HG03196 (cell line): Measurements from ENCODE around the gene CHURC1.
"Not testable (repeated sequence)": the region's sequence is repeated elsewhere in the genome, so short reads cannot be mapped to it uniquely, and the experiment has no call there.

Source experiments
- ATAC-seq: cut with Tn5 transposase; IDR thresholded peaks from one replicate; pipeline ENCODE4 v1.9.1; 2021; ENCODE audit not compliant: unreplicated experiment

The CHURC1 gene

GRCh38 chr14:64906022-64906421 is 8.2 kb upstream of the CHURC1 start:
- no peak for ATAC-seq

DNA sequence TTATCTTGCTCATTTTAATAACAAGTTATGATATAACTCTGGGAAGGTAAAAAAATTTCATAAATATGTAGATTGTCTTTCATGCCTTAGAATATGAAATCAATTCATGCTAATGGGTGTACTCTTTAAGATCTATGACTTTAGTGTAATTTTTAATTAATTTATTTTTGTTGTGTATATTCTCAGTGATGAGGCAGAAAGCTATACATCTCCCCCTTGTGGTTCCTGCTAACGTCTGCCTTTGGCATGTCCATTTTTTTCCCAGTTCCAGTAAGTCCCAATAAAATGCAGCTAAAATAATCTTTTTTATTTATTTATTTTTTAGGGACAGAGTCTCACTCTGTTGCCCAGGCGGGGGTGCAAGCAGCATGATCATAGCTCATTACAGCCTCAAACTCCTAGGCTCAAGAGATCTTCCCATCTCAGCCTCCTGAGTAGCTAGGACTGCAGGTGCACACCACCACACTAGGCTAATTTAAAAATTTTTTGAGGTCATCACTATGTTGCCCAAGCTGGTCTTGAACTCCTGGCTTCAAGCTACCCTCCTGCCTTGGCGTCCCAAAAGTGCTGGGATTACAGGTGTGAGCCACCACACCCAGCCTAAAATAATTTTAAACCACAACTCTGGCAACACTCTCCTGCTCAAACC is 3.3 kb upstream of the CHURC1 start:
- no peak for ATAC-seq

DNA sequence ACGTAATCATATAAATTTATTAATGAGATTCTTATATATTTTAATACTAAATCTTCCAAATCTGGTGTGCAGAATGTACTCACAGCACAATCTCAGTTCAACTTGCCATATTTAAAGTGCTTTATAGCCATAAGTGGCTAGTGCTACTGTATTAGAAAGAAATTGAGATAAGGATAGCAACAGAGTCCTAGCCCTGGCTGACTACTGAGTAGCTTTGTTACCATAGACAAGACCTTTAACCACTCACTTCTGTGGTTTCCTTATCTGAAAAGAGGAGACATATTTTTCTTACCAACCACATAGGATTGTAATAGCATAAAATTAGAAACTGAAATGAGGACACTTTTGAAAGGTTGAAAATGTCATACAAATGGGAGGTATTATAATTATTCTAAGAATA is 2.0 kb upstream of the CHURC1 start:
- no peak for ATAC-seq

GRCh38 chr14:64913477-64913876 is 778 bp upstream of the CHURC1 start:
- not testable (repeated sequence) for ATAC-seq

GRCh38 chr14:64915029-64915424 is 772 bp downstream of the CHURC1 start:
- ATAC-seq, result no peak

DNA sequence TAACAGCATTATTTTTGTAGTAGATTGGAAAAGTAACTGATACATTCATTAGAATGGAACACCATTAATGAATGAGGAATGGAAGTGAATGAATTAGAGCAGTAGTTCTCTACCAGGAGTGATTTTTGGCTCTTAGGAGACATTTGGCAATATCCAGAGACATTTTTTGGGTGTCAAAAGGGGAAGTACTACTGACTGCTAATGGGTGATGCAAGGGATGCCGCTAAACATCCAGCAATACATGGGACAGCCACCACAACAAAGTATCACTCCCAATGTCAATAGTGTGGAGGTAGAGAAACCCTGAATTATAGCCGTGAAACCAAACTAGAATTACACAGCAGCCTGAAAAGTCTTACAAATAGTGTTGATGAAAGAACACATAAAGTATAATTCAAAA is 1.5 kb downstream of the CHURC1 start:
- ATAC-seq, result no peak

DNA sequence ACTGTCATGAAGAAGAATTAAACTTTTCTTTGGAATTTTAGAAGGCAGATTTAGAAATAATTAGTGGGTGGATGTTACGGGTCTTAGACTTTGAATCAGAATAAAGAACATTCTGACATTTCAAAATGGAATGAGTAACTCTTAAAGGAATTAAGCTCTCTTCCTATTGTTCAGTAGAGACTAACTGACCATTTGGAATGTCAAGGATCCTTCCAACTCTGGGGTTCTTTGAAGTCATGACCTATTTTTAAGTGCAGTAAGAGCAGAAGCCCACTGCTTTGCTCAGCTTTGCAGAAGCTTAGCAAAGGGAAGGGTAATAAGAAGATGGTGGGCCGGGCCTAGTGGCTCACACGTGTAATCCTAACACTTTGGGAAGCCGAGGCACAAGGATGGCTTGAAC is 4.0 kb downstream of the CHURC1 start:
- ATAC-seq, result no peak

DNA sequence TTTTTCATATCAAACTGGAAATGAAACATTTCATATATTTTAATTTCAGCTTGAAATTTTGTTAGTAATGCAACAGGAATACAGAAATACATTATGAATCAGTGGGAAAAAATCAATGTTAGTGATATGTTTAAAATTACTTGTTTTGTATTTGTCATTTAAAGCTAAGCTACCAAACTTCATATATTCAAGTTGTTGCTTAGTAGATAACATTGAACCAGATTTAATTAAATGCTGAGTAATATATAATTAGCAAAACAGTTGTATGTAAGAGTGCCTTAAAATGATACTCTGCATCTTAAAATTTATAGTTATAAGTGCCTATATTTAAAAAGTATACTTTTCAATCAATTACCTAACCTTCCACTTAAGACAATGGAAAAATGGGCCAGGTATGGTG is 5.0 kb downstream of the CHURC1 start:
- no peak for ATAC-seq

DNA sequence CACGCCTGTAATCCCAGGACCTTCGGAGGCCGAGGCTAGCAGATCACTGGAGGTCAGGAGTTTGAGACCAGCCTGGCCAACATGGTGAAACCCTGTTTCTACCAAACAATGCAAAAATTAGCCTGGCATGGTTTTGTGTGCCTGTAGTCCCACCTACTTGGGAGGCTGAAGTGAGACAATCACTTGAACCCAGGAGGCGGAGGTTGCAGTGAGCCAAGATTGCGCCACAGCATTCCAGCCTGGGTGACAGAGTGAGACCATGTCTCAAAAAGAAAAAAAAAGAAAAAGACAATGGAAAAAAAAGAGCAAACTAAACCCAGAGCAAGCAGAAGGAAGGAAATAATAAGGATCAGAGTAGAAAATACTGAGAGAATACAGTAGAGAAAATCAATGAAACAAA is 5.4 kb downstream of the CHURC1 start:
- no peak for ATAC-seq

DNA sequence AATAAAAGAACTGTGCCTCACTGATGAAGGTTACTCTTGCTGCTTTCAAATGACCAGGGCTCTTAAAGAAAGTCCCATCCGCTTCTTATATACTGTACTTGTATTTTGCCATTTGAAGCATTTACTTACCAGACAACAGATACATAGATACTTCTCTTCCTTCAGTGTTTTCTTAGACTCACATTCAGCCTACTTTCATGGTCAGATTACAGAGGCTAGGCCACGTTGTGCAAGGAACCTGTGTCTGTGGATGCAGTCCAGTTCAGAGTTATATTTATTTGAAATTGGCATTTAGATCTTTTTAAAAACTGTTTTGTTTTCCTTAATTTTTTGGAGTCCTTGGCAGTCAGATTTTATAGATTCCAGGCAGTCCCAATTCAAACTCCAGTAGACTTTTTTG is 6.2 kb downstream of the CHURC1 start:
- no peak for ATAC-seq

DNA sequence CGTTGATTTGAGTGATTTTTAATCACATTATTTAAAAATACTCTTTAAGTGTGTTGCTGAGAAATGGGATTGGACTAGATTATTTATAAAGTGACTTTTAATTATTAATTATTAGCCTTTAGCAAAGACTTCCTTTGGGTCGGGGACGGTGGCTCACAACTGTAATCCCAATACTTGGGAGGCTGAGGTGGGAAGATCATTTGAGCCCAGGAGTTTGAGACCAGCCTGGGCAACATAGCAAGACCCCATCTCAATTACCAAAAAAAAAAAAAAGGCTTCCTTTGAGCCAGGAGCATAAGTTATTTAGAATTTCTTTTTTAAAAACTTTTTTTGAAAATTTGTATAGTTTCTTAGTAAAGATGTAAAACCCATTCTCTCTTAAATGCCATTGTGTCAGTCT is 8.8 kb downstream of the CHURC1 start:
- ATAC-seq, result no peak

- ATAC-seq, result no peak
Measured at GRCh38 chr14:64926398-64926995, 12.2 kb downstream of the CHURC1 start.

DNA sequence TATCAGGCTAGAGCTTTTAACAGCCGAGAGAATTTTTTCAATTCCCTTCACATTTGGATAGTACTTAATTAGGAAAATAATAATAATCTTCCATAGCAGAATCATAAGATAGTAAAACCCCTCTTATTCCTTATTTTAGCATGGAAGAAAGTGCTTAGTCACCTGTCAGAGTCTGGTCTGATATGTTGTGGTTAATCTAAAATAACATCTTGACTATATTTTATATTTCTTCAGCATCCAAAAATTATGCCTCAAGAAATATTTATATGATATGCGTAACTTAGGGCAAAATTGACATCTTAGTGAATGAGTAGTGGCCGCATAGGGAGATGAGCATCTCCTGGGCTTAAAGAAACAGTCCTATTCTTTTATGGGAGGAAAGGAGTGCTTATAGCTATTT is 12.8 kb downstream of the CHURC1 start:
- ATAC-seq, result no peak

DNA sequence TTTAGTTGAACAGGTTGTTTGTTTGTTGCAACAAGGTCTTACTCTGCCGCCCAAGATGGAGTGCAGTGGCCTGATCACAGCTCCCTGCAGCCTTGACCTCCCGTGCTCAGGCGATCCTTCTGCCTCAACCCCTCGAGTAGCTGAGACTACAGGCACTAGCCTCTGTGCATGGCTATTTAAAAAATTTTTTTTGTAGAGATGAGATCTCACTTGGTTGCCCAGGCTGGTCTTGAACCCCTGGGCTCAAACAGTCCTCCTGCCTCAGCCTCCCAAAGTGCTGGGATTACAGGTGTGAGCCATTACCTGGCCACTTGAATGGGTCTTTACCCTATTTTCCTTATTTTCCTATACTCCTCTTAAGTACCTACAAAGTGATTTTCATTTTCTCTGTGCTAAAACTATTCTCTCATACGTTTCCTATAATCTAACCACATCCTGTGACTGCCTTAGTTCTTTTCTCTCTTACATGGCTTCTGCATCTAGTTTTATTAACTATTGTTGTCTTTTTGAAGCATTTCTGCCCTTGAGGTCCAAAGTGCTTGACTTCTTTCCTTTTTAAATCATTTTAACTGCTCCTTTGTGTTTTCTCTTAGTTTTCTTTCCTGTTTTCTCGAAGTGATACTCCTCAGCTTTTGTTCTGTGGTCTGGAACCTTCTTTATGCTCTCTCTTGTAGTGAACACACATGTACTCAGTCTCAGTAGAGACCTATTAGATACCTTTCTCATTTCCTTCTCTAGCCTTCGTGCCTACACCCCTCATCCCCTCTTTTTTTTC is 14.2 kb downstream of the CHURC1 start:
- ATAC-seq, result no peak

DNA sequence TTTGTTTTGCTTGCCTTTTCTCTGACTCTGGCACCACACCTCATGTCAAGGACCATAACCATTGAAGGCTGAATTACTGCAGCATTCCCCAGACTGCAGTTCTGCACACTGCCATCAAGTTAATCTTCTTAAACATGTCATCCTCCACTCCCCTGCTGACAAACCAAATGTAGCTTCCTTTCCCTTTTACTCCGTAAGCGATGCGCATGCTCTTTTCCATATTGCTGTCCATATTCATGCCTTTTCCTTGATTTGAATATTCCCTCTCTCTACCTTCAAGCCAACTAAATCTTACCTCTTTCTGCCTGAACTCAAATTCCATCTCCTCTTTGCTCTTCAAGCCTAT is 14.7 kb downstream of the CHURC1 start:
- no peak for ATAC-seq

DNA sequence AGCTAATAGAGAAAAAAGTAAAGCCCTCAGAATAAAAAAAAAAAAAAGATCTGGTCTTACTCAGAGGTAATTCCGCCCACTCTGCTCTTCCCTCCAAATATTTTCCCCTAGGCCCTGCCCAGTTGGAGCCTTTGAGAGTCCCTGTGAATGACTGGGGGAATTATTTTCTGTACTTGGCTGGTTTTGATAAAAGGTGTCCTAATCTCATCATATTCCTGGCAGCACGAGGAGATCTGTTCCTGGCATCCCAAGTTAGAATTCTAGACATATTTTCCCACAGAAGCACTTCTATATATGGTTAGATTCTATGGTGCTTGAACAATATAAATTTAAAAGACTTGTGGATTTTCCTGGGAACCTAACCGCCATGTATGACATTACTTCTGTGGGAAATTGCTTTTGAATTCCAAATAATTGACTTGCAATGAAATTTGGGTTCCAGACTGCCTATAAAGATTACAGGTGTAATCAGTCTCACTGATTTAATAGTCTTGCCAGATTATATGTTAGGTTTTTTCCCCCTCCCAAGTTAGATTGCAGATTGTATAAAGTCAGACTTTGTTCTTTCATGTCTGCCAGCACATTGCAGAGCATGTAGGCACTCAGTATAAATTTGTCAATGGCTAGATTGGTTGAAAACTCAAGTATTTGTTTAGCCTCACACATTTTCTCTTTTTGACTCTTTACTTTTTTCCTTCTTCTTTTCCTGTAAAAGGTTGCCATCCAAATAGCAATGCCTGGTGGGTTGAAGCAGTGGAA is 16.0 kb downstream of the CHURC1 start:
- ATAC-seq, result no peak

- no peak for ATAC-seq
Measured at GRCh38 chr14:64931123-64931522, 16.9 kb downstream of the CHURC1 start.

DNA sequence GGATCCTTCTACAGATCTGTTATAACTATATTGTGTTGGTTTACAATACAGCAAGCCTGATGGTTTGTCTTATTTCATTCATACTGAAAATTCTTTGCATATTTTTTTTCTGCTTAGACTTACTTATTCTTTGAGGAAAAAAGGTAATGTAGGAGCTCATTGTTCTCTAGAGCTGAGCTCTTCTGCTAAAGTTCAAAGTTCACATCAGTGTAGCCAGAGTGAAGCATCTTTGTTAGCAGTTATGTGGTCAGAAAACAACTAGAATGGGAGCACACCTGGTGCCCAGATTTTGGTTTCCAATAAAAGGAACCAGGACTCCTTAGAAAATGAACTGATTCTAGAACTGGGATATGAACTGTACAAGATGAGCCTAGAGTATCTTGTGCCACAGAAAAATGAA is 18.0 kb downstream of the CHURC1 start:
- ATAC-seq, result no peak

DNA sequence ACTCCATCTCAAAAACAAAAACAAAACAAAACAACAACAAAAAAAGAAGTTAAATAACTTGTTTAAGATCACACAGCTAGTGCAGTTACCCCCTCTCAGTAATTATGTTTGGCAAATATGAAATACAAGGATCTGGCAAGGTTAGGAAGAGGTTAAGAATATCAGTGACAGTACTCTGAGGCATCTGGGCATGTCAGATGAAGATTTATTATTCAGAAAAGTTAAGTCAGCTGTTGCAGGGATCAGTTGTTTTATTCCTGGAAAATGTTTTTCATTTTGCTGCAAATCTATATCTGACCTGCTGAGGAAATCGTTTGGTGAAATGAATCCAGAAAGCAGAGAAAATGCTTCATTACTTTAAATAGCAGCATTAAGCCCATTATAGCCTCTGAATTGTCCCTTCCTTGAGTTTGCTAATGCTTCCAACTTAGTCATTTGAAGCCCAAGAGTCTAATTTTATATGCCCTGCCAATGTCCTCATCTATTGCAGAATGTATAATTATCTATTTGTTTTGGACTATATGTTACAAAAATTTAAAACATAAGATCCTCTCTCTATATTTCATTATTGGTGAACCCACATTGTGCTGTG is 20.2 kb downstream of the CHURC1 start:
- no peak for ATAC-seq

DNA sequence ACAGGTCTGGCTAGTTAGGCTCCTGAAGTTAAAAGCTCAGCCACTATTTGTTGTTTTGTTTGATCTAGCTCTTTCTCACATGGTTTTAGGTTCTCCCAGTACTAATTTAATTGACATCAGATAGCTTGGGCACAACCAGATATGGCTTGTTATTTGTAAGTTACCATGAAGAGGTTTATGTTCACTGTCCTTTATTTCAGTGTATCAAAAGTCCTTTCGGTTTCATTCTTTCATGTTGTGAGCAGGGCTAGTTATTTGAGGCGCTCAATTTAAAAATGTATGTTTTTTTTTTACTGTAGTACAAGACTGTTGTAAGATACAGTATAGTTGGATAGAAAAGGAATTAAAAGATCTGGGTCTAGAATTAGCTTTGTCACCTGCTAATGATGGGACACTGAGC is 21.3 kb downstream of the CHURC1 start:
- no peak for ATAC-seq

DNA sequence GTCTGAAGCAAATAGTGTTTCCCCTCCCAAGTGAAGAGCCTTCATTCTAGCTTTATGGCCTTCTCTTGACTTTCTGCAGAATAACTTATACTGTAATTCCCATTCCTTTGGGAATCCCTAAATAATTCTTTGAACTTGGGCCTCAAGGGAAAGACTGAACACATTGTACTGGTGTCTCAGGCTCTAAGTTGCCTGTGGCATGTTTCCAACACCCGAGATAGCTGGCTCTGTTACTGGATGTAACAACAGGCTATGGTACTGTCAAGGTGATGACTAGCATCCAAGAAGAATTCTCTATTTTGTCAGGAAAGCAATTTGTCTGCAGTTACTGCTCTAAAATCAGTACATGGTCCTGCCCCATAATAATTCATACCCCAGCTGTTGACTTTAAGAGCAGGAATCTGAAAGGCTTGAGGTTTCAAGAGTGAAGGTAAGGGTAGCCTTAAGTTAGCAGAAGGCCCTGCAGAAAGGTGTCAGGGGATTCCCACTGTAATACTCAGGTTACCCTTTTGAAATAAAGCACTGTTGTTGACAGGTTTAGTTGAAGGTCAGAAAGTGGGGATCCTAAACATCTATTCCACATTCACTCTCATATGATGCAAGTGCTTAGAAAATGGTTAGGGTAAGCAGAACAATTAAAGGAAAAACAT is 23.0 kb downstream of the CHURC1 start:
- no peak for ATAC-seq
